ENCODE measurements around the gene KCNC3. TPM values are rescaled to one million over a fixed set of nuclear protein-coding genes. Genes with fewer than 3 reads are reported as not detected.

The KCNC3 gene
- total RNA-seq, 1 donor from 2014 or later = 20.3 TPM

Other genes with a start within 250 kb of the KCNC3 start
- gene IZUMO2, start 166.1 kb downstream of the KCNC3 start, total RNA-seq = not detected in 2 replicates
- gene MYH14, start 125.8 kb downstream of the KCNC3 start, total RNA-seq = not detected in 2 replicates
- 13.6 and 18.0 TPM in 2 replicates for gene NAPSA, start 36.3 kb upstream of the KCNC3 start, total RNA-seq
- 81.4 and 84.7 TPM in 2 replicates for gene NR1H2, start 47.1 kb upstream of the KCNC3 start, total RNA-seq
- gene POLD1, start 55.0 kb upstream of the KCNC3 start, total RNA-seq = 188 and 204 TPM in 2 replicates
- 0.91 and 1.6 TPM in 2 replicates for gene SPIB, start 89.6 kb upstream of the KCNC3 start, total RNA-seq
- 0.12 and 0.26 TPM in 2 replicates for gene MYBPC2, start 103.5 kb upstream of the KCNC3 start, total RNA-seq
- 79.2 and 81.6 TPM in 2 replicates for gene EMC10, start 147.1 kb upstream of the KCNC3 start, total RNA-seq
- 0.21 and 0.68 TPM in 2 replicates for gene GARIN5A, start 147.5 kb upstream of the KCNC3 start, total RNA-seq
- gene JOSD2, start 181.8 kb upstream of the KCNC3 start, total RNA-seq = 41.7 and 44.0 TPM in 2 replicates
- not detected in 2 replicates for gene ASPDH, start 184.5 kb upstream of the KCNC3 start, total RNA-seq
- 0.12 TPM in 1 of 2 replicates, not detected in the other for gene LRRC4B, start 239.1 kb upstream of the KCNC3 start, total RNA-seq

Data from activated CD4-positive, alpha-beta T cell treated with anti-CD3 and anti-CD28 coated beads, Interleukin-2, amount 10 ng/mL, durations not matched to agents 24 days and 14 days (primary cell).